Thoracic aorta (tissue), 2 donors: ENCODE measurements around the gene ACAP1. TPM values are rescaled to one million over a fixed set of nuclear protein-coding genes. Genes with fewer than 3 reads are reported as not detected.

Experiments
- ATAC-seq: fragments of 150-250 bp; one replicate; pipeline ENCODE4 v1.8.0; 2017; ENCODE audit warnings: low read depth; ENCODE audit not compliant: insufficient number of reproducible peaks, low FRiP score
- DNase-seq: peaks from one replicate; pipeline ENCODE4 v3.0.0-alpha.2; 2020; ENCODE audit warnings: low spot score
- H3K27ac ChIP-seq, 2 donors: fragments of 200-600 bp; sonication (generic); 1 replicate in 1 of 2; 2 replicates in 1 of 2; pipeline ENCODE4 v1.5.1; 2016; ENCODE audit warnings: mild to moderate bottlenecking in 2 of 2, moderate library complexity in 2 of 2
- H3K27me3 ChIP-seq: fragments of 200-600 bp; sonication (generic); replicated peaks from 2 replicates; pipeline ENCODE4 v1.6.0; 2016; ENCODE audit warnings: mild to moderate bottlenecking; ENCODE audit not compliant: insufficient read depth
- H3K36me3 ChIP-seq: fragments of 200-600 bp; sonication (generic); one replicate; pipeline ENCODE4 v1.5.1; 2016
- H3K4me1 ChIP-seq, 2 donors: fragments of 200-600 bp; sonication (generic); 1 replicate in 1 of 2; 2 replicates in 1 of 2; pipeline versions ENCODE4 v1.5.1 to v1.6.0; 2016; ENCODE audit warnings: low read depth in 2 of 2, mild to moderate bottlenecking in 1 of 2; ENCODE audit not compliant: control insufficient read depth in 1 of 2
- H3K4me3 ChIP-seq: fragments of 200-600 bp; sonication (generic); 2 replicates; pipeline ENCODE4 v1.5.1; 2016; ENCODE audit warnings: mild to moderate bottlenecking
- H3K9me3 ChIP-seq: fragments of 200-600 bp; sonication (generic); 2 replicates; pipeline ENCODE4 v1.5.1; 2016
- CTCF ChIP-seq: fragments of 200-600 bp; sonication (generic); IDR thresholded peaks from one replicate; pipeline ENCODE4 v1.5.1; 2019; ENCODE audit warnings: antibody characterized with exemption
- total RNA-seq, 2 donors: library from RNA; depleted of rRNA; stranded (reverse); fragments of >200 nt; gene quantifications; one replicate each; pipeline versions ENCODE4 v1.1.0 to v1.2.3, GENCODE V29; 2016

Gene ACAP1
- total RNA-seq, 2 donors from 2014 or later = 6.8 to 9.9 TPM

- no peak for TF ChIP-seq CTCF
- ATAC-seq (no peak), DNase-seq (no peak)
- Histone ChIP-seq H3K9me3 (no peaks in the 10 kb centered on the region), H3K27ac (no peak overlapping the region), H3K36me3 (no peaks in the 10 kb centered on the region), H3K4me3 (no peak overlapping the region), H3K27me3 (peaks cover 5% of the 10 kb centered on the region), H3K4me1 (peaks cover 15 to 34% of the 10 kb centered on the region in 2 donors)
These were observed 44.1 kb upstream of the ACAP1 start for GRCh38 chr17:7292194-7292593.

GRCh38 chr17:7292729-7293128, 43.6 kb upstream of the ACAP1 start:
- Histone ChIP-seq H3K27me3 (peaks cover 5% of the 10 kb centered on the region), H3K27ac (no peak overlapping the region), H3K9me3 (no peaks in the 10 kb centered on the region), H3K4me3 (no peak overlapping the region), H3K36me3 (no peaks in the 10 kb centered on the region), H3K4me1 (peaks cover 15 to 34% of the 10 kb centered on the region in 2 donors)
- TF ChIP-seq CTCF = no peak
- no peak for DNase-seq
- no peak for ATAC-seq

DNA sequence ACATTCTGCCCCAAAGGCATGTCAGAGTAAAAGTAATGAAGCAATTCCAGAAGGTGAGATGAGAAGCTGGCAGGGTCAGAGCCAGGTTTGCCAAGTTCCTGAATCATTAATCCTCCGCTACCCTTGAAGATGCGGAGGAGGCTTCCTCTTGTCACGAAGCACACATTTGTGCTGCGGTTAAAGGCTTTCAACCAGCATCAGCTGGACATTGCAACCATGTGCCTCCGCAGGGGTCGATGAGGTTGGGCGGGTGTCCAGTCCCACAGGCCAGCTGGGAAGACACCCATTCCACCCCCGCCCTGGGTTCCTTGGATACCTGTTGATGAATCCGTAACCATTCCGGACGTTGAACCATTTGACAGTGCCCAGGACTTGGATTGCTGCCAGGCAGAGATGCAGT, 43.2 kb upstream of the ACAP1 start:
- no peak overlapping the region for H3K4me3 ChIP-seq
- H3K4me1 ChIP-seq = peaks cover 15 to 34% of the 10 kb centered on the region in 2 donors
- H3K27me3 ChIP-seq = peaks cover 5% of the 10 kb centered on the region
- no peaks in the 10 kb centered on the region for H3K36me3 ChIP-seq
- no peaks in the 10 kb centered on the region for H3K9me3 ChIP-seq
- TF ChIP-seq CTCF = no peak
- H3K27ac ChIP-seq = no peak overlapping the region
- DNase-seq (no peak), ATAC-seq (no peak)

- no peak overlapping the region for H3K27ac ChIP-seq
- H3K27me3 ChIP-seq = peaks cover 5% of the 10 kb centered on the region
- ATAC-seq (no peak), DNase-seq (no peak)
- H3K4me1 ChIP-seq = peaks cover 15 to 34% of the 10 kb centered on the region in 2 donors
- no peaks in the 10 kb centered on the region for H3K9me3 ChIP-seq
- no peak for TF ChIP-seq CTCF
- H3K36me3 ChIP-seq = no peaks in the 10 kb centered on the region
- H3K4me3 ChIP-seq = peak overlapping the region; percentile 56
These were observed 42.3 kb upstream of the ACAP1 start for GRCh38 chr17:7293816-7294613.

- Histone ChIP-seq H3K27me3 (peaks cover 5% of the 10 kb centered on the region), H3K9me3 (no peaks in the 10 kb centered on the region), H3K4me1 (peaks cover 15 to 34% of the 10 kb centered on the region in 2 donors), H3K4me3 (peak within 1 kb of the TSS; percentile 56), H3K27ac (no peak within 1 kb of the TSS), H3K36me3 (no peaks in the 10 kb centered on the region)
- DNase-seq = no peak
- ATAC-seq = no peak
- no peak for TF ChIP-seq CTCF
These were observed 41.6 kb upstream of the ACAP1 start, which contains the start of gene YBX2 for GRCh38 chr17:7294614-7295153. Gene YBX2, minus strand, starts transcription at chr17:7294639. Its CDS starts 139 bp downstream, at chr17:7294500.
